Adipocyte (in vitro differentiated cells): ENCODE data around the gene LIPE.

Source experiments
- DNase-seq: peaks from one replicate; pipeline ENCODE4 v3.0.0-alpha.2; 2015; ENCODE audit warnings: low read depth
- H3K27me3 ChIP-seq: replicated peaks from 2 replicates; pipeline ENCODE4 v1.7.0; 2013; ENCODE audit warnings: mild to moderate bottlenecking, low read length, moderate library complexity; ENCODE audit not compliant: control insufficient read depth, insufficient read depth
- H3K36me3 ChIP-seq: 2 replicates; pipeline ENCODE4 v1.7.0; 2013; ENCODE audit warnings: low read length, mild to moderate bottlenecking, moderate library complexity; ENCODE audit not compliant: control insufficient read depth, insufficient read depth, severe bottlenecking
- H3K4me1 ChIP-seq: 2 replicates; pipeline ENCODE4 v1.7.0; 2013; ENCODE audit warnings: mild to moderate bottlenecking, low read length, moderate library complexity; ENCODE audit not compliant: control insufficient read depth, insufficient read depth
- H3K4me3 ChIP-seq: 2 replicates; pipeline ENCODE4 v1.7.0; 2013; ENCODE audit warnings: mild to moderate bottlenecking, low read length, moderate library complexity
- H3K9ac ChIP-seq: 2 replicates; pipeline ENCODE4 v1.7.0; 2013; ENCODE audit warnings: mild to moderate bottlenecking, low read length, moderate library complexity
- H3K9me3 ChIP-seq: 2 replicates; pipeline ENCODE4 v1.7.0; 2013; ENCODE audit warnings: mild to moderate bottlenecking, low read length, moderate library complexity; ENCODE audit not compliant: control insufficient read depth

LIPE gene, protein sequence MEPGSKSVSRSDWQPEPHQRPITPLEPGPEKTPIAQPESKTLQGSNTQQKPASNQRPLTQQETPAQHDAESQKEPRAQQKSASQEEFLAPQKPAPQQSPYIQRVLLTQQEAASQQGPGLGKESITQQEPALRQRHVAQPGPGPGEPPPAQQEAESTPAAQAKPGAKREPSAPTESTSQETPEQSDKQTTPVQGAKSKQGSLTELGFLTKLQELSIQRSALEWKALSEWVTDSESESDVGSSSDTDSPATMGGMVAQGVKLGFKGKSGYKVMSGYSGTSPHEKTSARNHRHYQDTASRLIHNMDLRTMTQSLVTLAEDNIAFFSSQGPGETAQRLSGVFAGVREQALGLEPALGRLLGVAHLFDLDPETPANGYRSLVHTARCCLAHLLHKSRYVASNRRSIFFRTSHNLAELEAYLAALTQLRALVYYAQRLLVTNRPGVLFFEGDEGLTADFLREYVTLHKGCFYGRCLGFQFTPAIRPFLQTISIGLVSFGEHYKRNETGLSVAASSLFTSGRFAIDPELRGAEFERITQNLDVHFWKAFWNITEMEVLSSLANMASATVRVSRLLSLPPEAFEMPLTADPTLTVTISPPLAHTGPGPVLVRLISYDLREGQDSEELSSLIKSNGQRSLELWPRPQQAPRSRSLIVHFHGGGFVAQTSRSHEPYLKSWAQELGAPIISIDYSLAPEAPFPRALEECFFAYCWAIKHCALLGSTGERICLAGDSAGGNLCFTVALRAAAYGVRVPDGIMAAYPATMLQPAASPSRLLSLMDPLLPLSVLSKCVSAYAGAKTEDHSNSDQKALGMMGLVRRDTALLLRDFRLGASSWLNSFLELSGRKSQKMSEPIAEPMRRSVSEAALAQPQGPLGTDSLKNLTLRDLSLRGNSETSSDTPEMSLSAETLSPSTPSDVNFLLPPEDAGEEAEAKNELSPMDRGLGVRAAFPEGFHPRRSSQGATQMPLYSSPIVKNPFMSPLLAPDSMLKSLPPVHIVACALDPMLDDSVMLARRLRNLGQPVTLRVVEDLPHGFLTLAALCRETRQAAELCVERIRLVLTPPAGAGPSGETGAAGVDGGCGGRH

DNA sequence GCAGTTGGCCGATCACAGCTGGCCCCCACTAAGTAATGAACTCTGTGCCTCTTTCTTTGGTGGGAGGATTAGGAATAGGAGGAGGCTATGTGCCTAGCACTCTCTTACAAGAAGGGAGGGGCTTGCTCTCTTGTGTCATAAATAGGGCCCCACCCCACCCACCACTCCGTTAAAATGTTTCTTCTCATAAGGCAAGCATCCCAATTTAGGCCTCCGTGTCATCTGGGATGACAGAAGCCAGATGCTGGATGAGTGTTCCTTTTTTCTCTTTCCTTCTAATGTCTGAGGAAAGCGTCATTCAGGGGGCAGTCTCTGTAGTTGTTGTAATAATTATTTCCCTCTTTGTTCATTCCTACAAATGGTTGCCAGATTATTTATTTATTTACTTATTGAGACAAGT, at the start of gene LIPE:
LIPE (minus strand) TSS at position 76 of the 400 bp plus-strand sequence. CDS start 239 bp downstream, outside the sequence.
- H3K9me3 ChIP-seq = no peaks in the 10 kb centered on the region
- peak; percentile 24 for DNase-seq
- no peaks in the 10 kb centered on the region for H3K36me3 ChIP-seq
- no peak within 1 kb of the TSS for H3K9ac ChIP-seq
- H3K4me3 ChIP-seq = no peak within 1 kb of the TSS
- peaks cover 17% of the 10 kb centered on the region for H3K4me1 ChIP-seq
- H3K27me3 ChIP-seq = no peaks in the 10 kb centered on the region

DNA sequence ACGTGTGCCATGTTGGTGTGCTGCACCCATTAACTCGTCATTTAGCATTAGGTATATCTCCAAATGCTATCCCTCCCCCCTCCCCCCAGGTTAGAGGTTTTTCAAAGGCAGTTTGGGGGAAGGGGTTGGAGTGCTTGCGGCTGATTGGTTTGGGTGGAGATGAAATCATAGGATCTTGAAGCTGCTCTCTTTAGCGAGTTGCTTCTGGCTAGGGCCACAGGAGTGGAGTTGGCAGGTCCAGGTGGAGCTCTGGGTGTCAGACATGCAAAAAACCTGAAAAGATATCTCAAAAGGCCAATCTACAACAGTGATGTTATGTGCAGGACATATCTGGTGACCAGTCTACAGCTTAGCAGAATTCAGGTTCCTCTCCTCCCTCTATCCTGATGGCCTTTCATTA, 48.2 kb upstream of the LIPE start:
- no peaks in the 10 kb centered on the region for H3K36me3 ChIP-seq
- H3K4me3 ChIP-seq = no peak overlapping the region
- H3K27me3 ChIP-seq = peaks cover 20% of the 10 kb centered on the region
- DNase-seq = no peak
- no peak overlapping the region for H3K9ac ChIP-seq
- H3K4me1 ChIP-seq = peaks cover 17% of the 10 kb centered on the region
- H3K9me3 ChIP-seq = no peaks in the 10 kb centered on the region

DNA sequence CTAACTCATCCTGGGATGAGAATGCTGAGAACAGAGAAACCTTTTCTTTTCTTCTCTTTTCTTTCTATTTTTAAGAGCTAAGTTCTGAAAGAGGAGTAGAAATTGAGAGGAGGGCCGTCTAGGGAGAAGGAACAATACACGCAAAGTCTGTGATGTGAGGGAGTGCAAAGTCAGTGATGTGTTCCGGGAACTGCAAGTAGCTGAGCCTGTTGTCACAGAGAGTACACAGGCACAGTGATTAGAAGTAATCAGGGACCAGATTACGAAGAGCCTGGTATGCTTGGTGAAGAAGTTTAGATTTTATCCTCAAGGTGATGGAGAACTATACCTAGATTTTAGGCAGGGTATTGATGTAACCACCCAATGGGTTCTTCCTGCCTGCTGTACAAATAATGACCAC, 47.6 kb upstream of the LIPE start:
- H3K27me3 ChIP-seq = peaks cover 20% of the 10 kb centered on the region
- no peak overlapping the region for H3K4me3 ChIP-seq
- no peaks in the 10 kb centered on the region for H3K36me3 ChIP-seq
- H3K4me1 ChIP-seq = peaks cover 22% of the 10 kb centered on the region
- DNase-seq = no peak
- no peak overlapping the region for H3K9ac ChIP-seq
- H3K9me3 ChIP-seq = no peaks in the 10 kb centered on the region

DNA sequence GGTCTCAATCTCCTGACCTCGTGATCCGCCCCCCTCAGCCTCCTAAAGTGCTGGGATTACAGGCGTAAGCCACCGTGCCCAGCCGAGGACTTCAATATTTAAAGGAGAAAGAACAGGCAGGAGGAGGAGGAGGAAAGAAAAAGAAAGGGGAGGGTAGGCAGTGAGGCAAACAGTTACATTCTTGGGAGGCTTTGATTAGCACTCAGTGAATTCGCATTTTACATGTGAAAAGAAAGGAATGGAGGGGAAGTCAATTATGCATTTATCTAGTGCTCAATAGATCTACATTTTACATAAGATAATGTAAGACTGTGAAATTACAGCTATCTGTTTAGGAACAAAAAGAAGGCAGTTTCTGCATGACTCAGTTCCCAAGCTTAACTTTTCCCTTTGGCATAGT, 46.5 kb upstream of the LIPE start:
- Histone ChIP-seq H3K9me3 (no peaks in the 10 kb centered on the region), H3K4me1 (peaks cover 30% of the 10 kb centered on the region), H3K9ac (no peak overlapping the region), H3K4me3 (no peak overlapping the region), H3K27me3 (peaks cover 20% of the 10 kb centered on the region), H3K36me3 (no peaks in the 10 kb centered on the region)
- no peak for DNase-seq

DNA sequence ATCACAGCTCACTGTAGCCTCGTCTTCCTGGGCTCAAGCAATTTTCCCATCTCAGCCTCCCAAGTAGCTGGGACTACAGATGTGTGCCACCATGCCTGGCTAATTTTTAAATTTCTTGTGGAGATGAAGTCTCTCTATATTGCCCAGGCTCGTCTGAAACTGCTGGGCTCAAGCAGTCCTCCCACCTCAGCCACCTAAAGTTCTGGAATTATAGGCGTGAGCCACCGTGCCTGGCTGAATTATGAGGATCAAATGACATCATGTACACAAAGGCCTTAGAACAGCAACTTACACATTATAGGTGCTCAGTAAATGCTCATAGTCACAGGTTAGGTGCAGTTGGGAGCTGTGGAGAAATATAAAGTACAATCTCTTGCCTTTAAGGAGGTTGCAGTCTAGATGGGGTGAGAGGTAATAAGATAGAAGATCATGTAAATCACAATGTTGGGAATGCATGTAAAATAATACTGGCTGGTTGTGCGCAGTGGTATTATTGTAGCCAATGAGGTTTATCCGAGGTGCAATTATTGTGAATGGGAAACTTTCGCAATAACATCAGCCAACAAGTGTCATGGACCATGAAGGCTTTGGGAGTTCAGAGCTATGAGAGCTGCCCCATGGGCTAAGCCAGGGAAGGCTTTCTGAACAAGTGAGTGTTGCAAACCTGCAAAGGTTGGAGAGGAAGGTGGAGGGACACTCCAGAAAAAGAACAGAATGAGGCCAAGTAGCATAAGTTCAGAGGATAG, 45.4 kb upstream of the LIPE start:
- H3K9me3 ChIP-seq = no peaks in the 10 kb centered on the region

DNA sequence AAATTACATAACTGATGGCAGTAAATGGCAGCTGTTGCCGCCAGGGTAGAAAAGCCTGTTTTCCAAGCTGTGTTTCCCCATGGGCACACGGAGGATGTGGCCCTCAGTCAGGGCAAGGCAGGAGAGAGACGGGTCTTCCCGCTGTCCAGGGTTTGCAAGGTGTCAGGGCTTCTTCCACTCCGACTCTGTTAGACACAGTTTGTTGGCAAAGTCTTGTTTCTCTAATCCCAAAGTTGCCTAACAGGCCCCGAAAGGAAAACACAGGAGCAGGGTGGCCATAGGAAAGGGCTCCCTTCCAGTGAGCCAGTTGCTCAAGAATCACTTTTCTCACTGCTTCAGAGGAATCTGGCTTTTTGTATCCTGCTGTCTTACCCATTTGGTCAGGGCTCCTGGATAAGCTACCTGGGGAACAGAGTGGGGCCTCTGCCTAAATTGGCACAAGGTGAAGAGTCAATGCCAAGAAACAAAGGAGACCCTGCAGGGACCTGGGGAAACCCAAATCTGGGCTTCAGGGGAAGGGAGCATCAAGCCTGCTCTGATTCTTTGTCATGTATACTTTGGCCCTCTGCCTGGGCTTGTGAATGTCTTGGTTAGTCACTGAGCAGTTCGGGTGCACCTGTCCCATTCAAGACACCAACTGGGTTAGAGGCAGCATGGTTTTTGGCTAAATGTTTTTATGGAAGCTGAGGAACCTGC, 44.5 kb upstream of the LIPE start:
- Histone ChIP-seq H3K9me3 (no peaks in the 10 kb centered on the region), H3K9ac (no peak overlapping the region), H3K36me3 (no peaks in the 10 kb centered on the region), H3K4me3 (no peak overlapping the region), H3K4me1 (peaks cover 44% of the 10 kb centered on the region), H3K27me3 (peaks cover 20% of the 10 kb centered on the region)
- DNase-seq = peak; percentile 41

More for the DNA sequence above, 45.4 kb upstream of the LIPE start:
- DNase-seq = no peak
- Histone ChIP-seq H3K4me1 (peaks cover 35% of the 10 kb centered on the region), H3K27me3 (peaks cover 20% of the 10 kb centered on the region), H3K36me3 (no peaks in the 10 kb centered on the region), H3K4me3 (no peak overlapping the region), H3K9ac (no peak overlapping the region)

DNA sequence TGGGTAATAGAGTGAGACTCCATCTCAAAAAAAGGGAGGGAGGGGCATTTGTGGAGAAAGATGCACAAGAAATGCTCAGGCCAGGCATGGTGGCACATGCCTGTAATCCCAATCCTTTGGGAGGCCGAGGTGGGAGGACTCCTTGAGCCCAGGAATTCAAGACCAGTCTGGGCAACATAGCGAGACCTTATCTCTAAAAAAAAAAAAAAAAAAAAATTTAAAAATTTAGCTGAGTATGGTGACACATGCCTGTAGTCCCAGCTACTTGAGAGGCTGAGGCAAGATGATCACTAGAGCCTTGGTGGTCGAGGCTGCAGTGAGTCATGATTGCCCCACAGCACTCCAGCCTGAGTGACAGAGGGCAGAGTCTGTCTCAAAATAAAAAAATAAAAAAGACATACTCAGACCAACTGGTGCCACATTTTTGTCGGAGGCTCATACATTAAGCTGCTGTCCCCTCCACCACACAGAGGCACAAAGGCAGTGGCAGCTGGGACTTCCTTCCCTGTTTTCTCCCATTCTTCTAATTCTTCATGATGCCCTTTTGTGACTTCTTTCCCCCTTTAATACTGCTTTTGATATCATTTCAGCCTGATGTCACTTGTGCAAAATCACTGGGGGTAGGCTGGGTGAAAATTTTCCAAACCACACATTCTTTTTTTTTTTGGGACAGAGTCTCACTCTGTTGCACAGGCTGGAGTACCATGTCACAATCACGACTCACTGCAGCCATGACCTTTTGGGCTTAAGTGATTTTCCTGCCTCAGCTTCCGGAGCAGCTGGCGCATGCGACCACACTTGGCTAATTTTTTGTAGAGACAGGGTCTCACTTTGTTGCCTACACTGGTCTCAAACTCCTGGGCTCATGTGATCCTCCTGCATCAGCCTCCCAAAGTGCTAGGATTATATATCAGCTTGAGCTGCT, 42.4 kb upstream of the LIPE start:
- peaks cover 49% of the 10 kb centered on the region for H3K4me1 ChIP-seq
- peak; percentile 36 for DNase-seq

DNA sequence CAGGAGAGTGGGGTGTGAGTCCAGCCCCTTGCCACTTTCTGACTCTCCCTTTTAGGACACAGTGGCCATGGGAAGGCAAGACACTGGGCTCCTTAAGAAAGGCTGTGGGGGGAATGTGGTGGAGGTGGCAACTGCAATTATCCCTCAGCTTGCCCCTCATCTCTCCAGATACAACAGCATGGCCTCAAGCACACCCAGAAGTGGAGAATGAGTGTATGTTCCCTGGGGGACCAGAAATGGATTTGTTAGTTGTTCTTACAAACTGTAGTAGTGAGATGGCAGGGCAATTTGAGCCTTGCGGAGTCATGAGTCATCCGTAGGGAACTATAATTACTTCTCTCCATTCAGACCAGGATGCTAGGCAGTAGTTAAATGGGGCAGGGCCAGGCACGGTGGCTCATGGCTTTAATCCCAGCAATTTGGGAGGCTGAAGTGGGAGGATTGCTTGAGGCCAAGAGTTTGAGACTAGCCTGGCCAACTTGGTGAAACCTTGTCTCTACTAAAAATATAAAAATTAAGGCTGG, 41.1 kb upstream of the LIPE start:
- H3K9ac ChIP-seq = no peak overlapping the region
- peaks cover 49% of the 10 kb centered on the region for H3K4me1 ChIP-seq
- H3K9me3 ChIP-seq = no peaks in the 10 kb centered on the region
- H3K36me3 ChIP-seq = no peaks in the 10 kb centered on the region
- peak; percentile 82 for DNase-seq
- H3K4me3 ChIP-seq = no peak overlapping the region
- peaks cover 12% of the 10 kb centered on the region for H3K27me3 ChIP-seq

More for the DNA sequence above, 42.4 kb upstream of the LIPE start:
- Histone ChIP-seq H3K4me3 (no peak overlapping the region), H3K27me3 (peaks cover 16% of the 10 kb centered on the region), H3K36me3 (no peaks in the 10 kb centered on the region), H3K9me3 (no peaks in the 10 kb centered on the region), H3K9ac (no peak overlapping the region)

DNA sequence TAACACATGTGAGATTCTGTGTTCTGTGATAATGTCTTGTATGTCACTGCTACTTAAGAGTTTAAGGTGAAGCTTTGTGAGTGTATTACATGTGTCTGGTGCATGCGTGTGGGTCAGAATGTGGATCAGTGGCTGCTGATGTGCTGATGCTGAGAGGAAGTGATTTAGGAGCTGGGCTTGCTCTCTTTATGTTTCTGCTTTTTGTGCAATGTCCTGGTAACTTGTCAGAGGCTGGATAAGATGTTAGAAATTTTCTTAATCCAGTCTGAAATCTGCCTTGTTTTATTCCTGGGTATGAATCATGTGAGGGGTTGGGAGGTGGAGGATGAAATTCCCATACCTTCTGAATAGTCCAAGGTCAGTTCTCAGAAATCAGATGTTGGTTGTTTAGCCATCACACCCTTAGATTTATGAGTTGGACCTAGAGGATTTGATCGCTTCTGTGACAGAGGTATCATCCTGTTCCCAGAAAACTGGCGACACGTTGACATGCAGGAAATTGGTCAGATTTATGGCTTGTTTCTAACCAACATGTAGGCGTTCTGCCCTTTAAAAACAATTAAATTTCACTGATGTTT, 40.1 kb upstream of the LIPE start:
- Histone ChIP-seq H3K4me1 (peaks cover 44% of the 10 kb centered on the region), H3K36me3 (peaks cover under 1% of the 10 kb centered on the region), H3K9ac (no peak overlapping the region), H3K27me3 (peaks cover 13% of the 10 kb centered on the region), H3K9me3 (no peaks in the 10 kb centered on the region), H3K4me3 (no peak overlapping the region)
- DNase-seq = peak; percentile 48
